Panc1 (cell line): Measurements from ENCODE around the gene FAM83G. TPM values are rescaled to one million over a fixed set of nuclear protein-coding genes. Genes with fewer than 3 reads are reported as not detected.
A peak's percentile ranks its signal among the peaks of the same experiment; 100 is the strongest.

ENCODE experiments used
- ATAC-seq: fragments of 200-7000 bp; cut with Tn5 transposase; 2 replicates; pipeline ENCODE4 v1.9.1; 2020; ENCODE audit warnings: mild to moderate bottlenecking, moderate library complexity
- BruUV-seq: library from RNA; stranded (reverse); fragments of 400-500 nt; replicated peaks from 2 replicates; lab custom pipeline; 2021; lab: Mats Ljungman, UMichigan
- CTCF ChIA-PET: fragments of 300-600 bp; sonication (Branson Sonifier 250); formaldehyde crosslinking; loops from one replicate; lab custom pipeline; 2022; ENCODE audit warnings: antibody characterized with exemption; lab: Charles Lee
- POLR2A ChIA-PET: fragments of 300-600 bp; sonication (Branson Sonifier 250); formaldehyde crosslinking; loops from one replicate; lab custom pipeline; 2022; ENCODE audit warnings: antibody characterized with exemption; lab: Charles Lee
- DNase-seq: peaks from one replicate; pipeline ENCODE4 v3.0.0-alpha.2; 2010; ENCODE audit warnings: low read depth, low spot score
- H3K27ac ChIP-seq: 2 replicates; pipeline ENCODE4 v1.5.1; 2011; ENCODE audit warnings: mild to moderate bottlenecking, low read length, inconsistent platforms
- H3K27me3 ChIP-seq: fragments of 200-500 bp; sonication (Bioruptor generic); 2 replicates; pipeline ENCODE4 v1.6.0; 2014; ENCODE audit warnings: low read length, inconsistent platforms; ENCODE audit not compliant: control insufficient read depth, insufficient read depth
- H3K36me3 ChIP-seq: fragments of 200-500 bp; sonication (Bioruptor generic); 2 replicates; pipeline ENCODE4 v1.5.1; 2014; ENCODE audit warnings: inconsistent platforms, mild to moderate bottlenecking, low read length, moderate library complexity; ENCODE audit not compliant: control insufficient read depth, insufficient read depth
- H3K4me1 ChIP-seq: 2 replicates; pipeline ENCODE4 v1.5.1; 2011; ENCODE audit warnings: inconsistent platforms, mild to moderate bottlenecking, low read length, moderate library complexity; ENCODE audit not compliant: control insufficient read depth, insufficient read depth
- H3K4me3 ChIP-seq, 2 experiments: 2 replicates each; pipeline ENCODE4 v1.5.1; 2011 to 2012; ENCODE audit warnings: low read depth in 2 of 2, low read length in 2 of 2, mild to moderate bottlenecking in 2 of 2, inconsistent platforms in 1 of 2, moderate library complexity in 1 of 2
- H3K9me3 ChIP-seq: fragments of 200-500 bp; sonication (Bioruptor generic); 2 replicates; pipeline ENCODE4 v1.5.1; 2014; ENCODE audit warnings: low read depth, mild to moderate bottlenecking, inconsistent platforms, low read length, moderate library complexity; ENCODE audit not compliant: control insufficient read depth, insufficient read depth
- CTCF ChIP-seq: fragments of 450-650 bp; IDR thresholded peaks from 2 replicates; pipeline ENCODE4 v1.5.1; 2017; ENCODE audit warnings: mild to moderate bottlenecking
- POLR2AphosphoS5 ChIP-seq: IDR thresholded peaks from 2 replicates; pipeline ENCODE4 v1.6.1; 2012; ENCODE audit warnings: mild to moderate bottlenecking, low read depth, low read length, moderate library complexity
- REST ChIP-seq, 2 experiments: IDR thresholded peaks; 2 replicates each; pipeline ENCODE4 v1.6.1; 2011 to 2012; ENCODE audit warnings: low read depth in 2 of 2, control low read depth in 1 of 2, low read length in 1 of 2, mild to moderate bottlenecking in 1 of 2, moderate library complexity in 1 of 2; ENCODE audit not compliant: insufficient read depth in 1 of 2
- SIN3A ChIP-seq: IDR thresholded peaks from 2 replicates; pipeline ENCODE4 v1.6.1; 2012; ENCODE audit warnings: low read depth, mild to moderate bottlenecking, low read length, moderate library complexity, borderline replicate concordance; ENCODE audit not compliant: insufficient read depth
- TCF7L2 ChIP-seq: IDR thresholded peaks from 2 replicates; pipeline ENCODE4 v1.6.1; 2011; ENCODE audit warnings: mild to moderate bottlenecking, low read depth, low read length, inconsistent platforms
- in situ Hi-C: cut with HindIII; loops from 2 replicates; pipeline ENCODE4 v1.10.0; 2016; ENCODE audit warnings: low sequenced_read_pairs, low pct_unique_long_range_greater_than_20kb
- intact Hi-C: fragments of 100-400 bp; cut with micrococcal nuclease; formaldehyde crosslinking; loops from one replicate; pipeline ENCODE4 v1.10.0; 2022; ENCODE audit not compliant: unreplicated experiment
- total RNA-seq: library from RNA; stranded (reverse); gene quantifications from one replicate; pipeline ENCODE4 v1.2.1, GENCODE V29; 2021; ENCODE audit not compliant: unreplicated experiment

FAM83G gene
- total RNA-seq, 1 experiment from 2014 or later, result 17.3 TPM

- peaks cover 4% of the 10 kb centered on the region; the same call in 1 of the 2 replicates for H3K4me1 ChIP-seq
- no peak overlapping the region for H3K4me3 ChIP-seq
- H3K27me3 ChIP-seq, result no peaks in the 10 kb centered on the region
- in situ Hi-C loops (no loop called here), intact Hi-C loops (no loop called here)
- TF ChIP-seq TCF7L2 (no peak), CTCF (peak; percentile 94), SIN3A (no peak), POLR2AphosphoS5 (no peak), REST (IDR thresholded peaks at IDR 0.05; ENCODE audit: insufficient read depth in 1 of 2, low read depth in 2 of 2, low read length in 1 of 2) (no peak)
- no peaks in the 10 kb centered on the region for H3K9me3 ChIP-seq
- H3K36me3 ChIP-seq, result no peaks in the 10 kb centered on the region
- no TSS peak for BruUV-seq
- CTCF ChIA-PET, result interaction anchor here (0.7 to 1.5 kb wide), 7 partner anchors 9 to 453 kb away, joined by 3 to 5 read pairs (median 3); partner anchors contain the start of gene SLC5A10
- DNase-seq (peak; percentile 54), ATAC-seq (peak; percentile 95)
- POLR2A ChIA-PET, result no interaction called here
- peak overlapping the region; percentile 44; the same call in 1 of the 2 replicates for H3K27ac ChIP-seq
These were observed 43.6 kb downstream of the FAM83G start for GRCh38 chr17:18960803-18961511.

GRCh38 chr17:18960241-18960665, 44.3 kb downstream of the FAM83G start:
- CTCF ChIA-PET, result interaction anchor here (1.0 kb wide), 1 partner anchor 453 kb away, joined by 3 read pairs; no protein-coding TSS in a partner anchor
- no peak overlapping the region for H3K4me3 ChIP-seq
- H3K4me1 ChIP-seq, result peaks cover 4% of the 10 kb centered on the region; the same call in 1 of the 2 replicates
- in situ Hi-C loops (no loop called here), intact Hi-C loops (no loop called here)
- no TSS peak for BruUV-seq
- POLR2A ChIA-PET, result no interaction called here
- H3K36me3 ChIP-seq, result no peaks in the 10 kb centered on the region
- no peaks in the 10 kb centered on the region for H3K9me3 ChIP-seq
- no peak for DNase-seq
- H3K27me3 ChIP-seq, result no peaks in the 10 kb centered on the region
- no peak overlapping the region; the same call in 1 of the 2 replicates for H3K27ac ChIP-seq
- TF ChIP-seq CTCF (no peak), TCF7L2 (no peak), SIN3A (no peak), POLR2AphosphoS5 (no peak), REST (IDR thresholded peaks at IDR 0.05; ENCODE audit: insufficient read depth in 1 of 2, low read depth in 2 of 2, low read length in 1 of 2) (no peak)
- ATAC-seq, result 0 out of 2 replicates have a peak, but pooled peaks have one; percentile 3
